Measurements from ENCODE around the gene PRIM1.
A peak's percentile ranks its signal among the peaks of the same experiment; 100 is the strongest.

- 0 out of 2 replicates have a peak, but pooled peaks have one; percentile 39 for TF ChIP-seq POLR2AphosphoS5 (IDR thresholded peaks at IDR 0.05; ENCODE audit: low read depth, low read length)
- no peak for TF ChIP-seq CTCF (IDR thresholded peaks at IDR 0.05)
- TF ChIP-seq SIN3A (IDR thresholded peaks at IDR 0.05; ENCODE audit: borderline replicate concordance, insufficient read depth, low read depth, low read length), result no peak
Measured at GRCh38 chr12:56684745-56685359, 67.3 kb downstream of the PRIM1 start.
